ENCODE results near the gene CUL4A. TPM values are rescaled to one million over a fixed set of nuclear protein-coding genes. Genes with fewer than 3 reads are reported as not detected.

Gene CUL4A
- total and polyA plus RNA-seq, 2 experiments from 2014 or later = 67.5 to 195 TPM

- Mint-ChIP-seq H3K4me3 (no peak overlapping the region), H3K9me3 (no peaks in the 10 kb centered on the region), H3K36me3 (ENCODE audit: low read depth) (peaks cover 93% of the 10 kb centered on the region), H3K27ac (no peak overlapping the region), H3K27me3 (ENCODE audit: insufficient read depth, low read depth, poor library complexity) (peaks cover 13% of the 10 kb centered on the region), H3K4me1 (no peaks in the 10 kb centered on the region)
- H3K36me3 ChIP-seq (ENCODE audit: insufficient read depth) = peaks cover 42% of the 10 kb centered on the region
- no peak for ATAC-seq
- H3K27ac ChIP-seq (ENCODE audit: low read depth) = no peak overlapping the region
- H3K4me2 ChIP-seq = no peak overlapping the region
- no peak overlapping the region for H3K4me3 ChIP-seq
- no peaks in the 10 kb centered on the region for H3K4me1 ChIP-seq (ENCODE audit: insufficient read depth)
- H2AFZ ChIP-seq = no peak overlapping the region
- H3K9me2 ChIP-seq (ENCODE audit: insufficient read depth) = no peaks in the 10 kb centered on the region
- peaks cover 47% of the 10 kb centered on the region for H4K20me1 ChIP-seq (replicated peaks; ENCODE audit: insufficient read depth)
- peaks cover 66% of the 10 kb centered on the region for H3K79me2 ChIP-seq (replicated peaks; ENCODE audit: insufficient read depth)
- no peaks in the 10 kb centered on the region for H3F3A ChIP-seq (replicated peaks; ENCODE audit: low read depth)
- DNase-seq (ENCODE audit: low spot score) = no peak
- TF ChIP-seq NANOG (IDR thresholded peaks at IDR 0.05; ENCODE audit: borderline replicate concordance) = no peak
- no peak for TF ChIP-seq JUNB (IDR thresholded peaks at IDR 0.05; ENCODE audit: unreplicated experiment)
- no peak for TF ChIP-seq ETS1 (IDR thresholded peaks at IDR 0.05)
- TF ChIP-seq ZNF331 (CRISPR knock-in tag; IDR thresholded peaks at IDR 0.05; ENCODE audit: low read depth) = no peak
- no peak for TF ChIP-seq STAT1 (IDR thresholded peaks at IDR 0.05; ENCODE audit: unreplicated experiment)
- TF ChIP-seq ZNF114 (CRISPR knock-in tag; IDR thresholded peaks at IDR 0.05) = no peak
- H3K27me3 ChIP-seq (ENCODE audit: insufficient read depth) = no peaks in the 10 kb centered on the region
Measured at GRCh38 chr13:113225515-113225914, 16.1 kb downstream of the CUL4A start.

GRCh38 chr13:113226873-113227450 is 17.5 kb downstream of the CUL4A start:
- Mint-ChIP-seq H3K27ac (no peak overlapping the region), H3K9me3 (no peaks in the 10 kb centered on the region), H3K36me3 (ENCODE audit: low read depth) (peaks cover 90% of the 10 kb centered on the region), H3K27me3 (ENCODE audit: insufficient read depth, low read depth, poor library complexity) (peaks cover 12% of the 10 kb centered on the region), H3K4me1 (no peaks in the 10 kb centered on the region), H3K4me3 (no peak overlapping the region)
- Histone ChIP-seq H3K27ac (ENCODE audit: low read depth) (no peak overlapping the region), H3K79me2 (replicated peaks; ENCODE audit: insufficient read depth) (peaks cover 52% of the 10 kb centered on the region), H3K27me3 (ENCODE audit: insufficient read depth) (no peaks in the 10 kb centered on the region), H2AFZ (no peak overlapping the region), H3K9me2 (ENCODE audit: insufficient read depth) (no peaks in the 10 kb centered on the region), H3K36me3 (ENCODE audit: insufficient read depth) (peaks cover 42% of the 10 kb centered on the region), H3F3A (replicated peaks; ENCODE audit: low read depth) (no peaks in the 10 kb centered on the region), H3K4me2 (no peak overlapping the region), H3K4me3 (no peak overlapping the region), H3K4me1 (ENCODE audit: insufficient read depth) (no peaks in the 10 kb centered on the region), H4K20me1 (replicated peaks; ENCODE audit: insufficient read depth) (peaks cover 32% of the 10 kb centered on the region)
- TF ChIP-seq EZH2phosphoT487 (IDR thresholded peaks at IDR 0.05; ENCODE audit: unreplicated experiment) (no peak), CREB1 (CRISPR knock-in tag; IDR thresholded peaks at IDR 0.05; ENCODE audit: low read depth) (no peak), EZH2 (IDR thresholded peaks at IDR 0.05; ENCODE audit: low read depth, unreplicated experiment) (no peak), STAT1 (IDR thresholded peaks at IDR 0.05; ENCODE audit: unreplicated experiment) (no peak), ZNF462 (CRISPR knock-in tag; IDR thresholded peaks at IDR 0.05) (no peak), POLR2AphosphoS5 (IDR thresholded peaks at IDR 0.05; ENCODE audit: low read depth) (no peak), NANOG (IDR thresholded peaks at IDR 0.05; ENCODE audit: borderline replicate concordance) (no peak), ZNF114 (CRISPR knock-in tag; IDR thresholded peaks at IDR 0.05) (no peak), JUNB (IDR thresholded peaks at IDR 0.05; ENCODE audit: unreplicated experiment) (no peak)
- DNase-seq (ENCODE audit: low spot score) (no peak), ATAC-seq (no peak)
